ENCODE measurements around the gene FES.
"Not testable (repeated sequence)": the region's sequence is repeated elsewhere in the genome, so short reads cannot be mapped to it uniquely, and the experiment has no call there.

The FES gene

DNA sequence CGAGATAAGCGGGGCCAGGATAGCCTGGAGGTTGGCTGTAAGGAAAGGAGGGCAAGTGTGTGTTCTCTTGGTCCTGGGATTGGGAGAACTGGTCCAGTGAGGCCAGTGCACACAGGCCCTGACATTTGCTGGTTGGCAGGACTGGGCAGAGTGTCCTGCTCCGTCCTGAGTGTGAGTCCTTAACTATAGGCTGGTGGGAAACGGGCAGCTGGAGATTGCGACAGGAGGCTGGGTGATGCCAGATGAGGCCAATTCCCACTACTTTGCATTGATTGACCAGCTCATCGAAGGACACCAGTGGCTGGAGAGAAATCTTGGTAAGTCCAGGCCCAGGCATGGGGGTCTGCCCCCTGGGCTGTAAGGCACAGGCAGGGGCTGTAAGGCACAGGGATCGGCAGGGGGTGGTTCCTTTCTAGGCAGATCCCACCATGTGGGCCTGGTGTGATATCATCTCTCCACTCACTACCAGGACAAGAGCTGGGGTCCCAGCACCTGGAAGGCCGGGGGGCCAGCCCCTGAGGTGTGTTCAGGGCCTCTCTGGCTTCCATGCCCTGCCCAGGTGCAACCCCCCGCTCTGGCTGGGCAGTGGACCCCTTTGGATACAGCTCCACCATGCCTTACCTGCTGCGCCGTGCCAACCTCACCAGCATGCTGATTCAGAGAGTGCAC lies 22.0 kb downstream of the FES start:
- peak overlapping the region; percentile 18; the same call in 1 of the 2 replicates for H3K27ac ChIP-seq
- no peak for TF ChIP-seq CTCF (conservative IDR thresholded peaks at IDR 0.05)

DNA sequence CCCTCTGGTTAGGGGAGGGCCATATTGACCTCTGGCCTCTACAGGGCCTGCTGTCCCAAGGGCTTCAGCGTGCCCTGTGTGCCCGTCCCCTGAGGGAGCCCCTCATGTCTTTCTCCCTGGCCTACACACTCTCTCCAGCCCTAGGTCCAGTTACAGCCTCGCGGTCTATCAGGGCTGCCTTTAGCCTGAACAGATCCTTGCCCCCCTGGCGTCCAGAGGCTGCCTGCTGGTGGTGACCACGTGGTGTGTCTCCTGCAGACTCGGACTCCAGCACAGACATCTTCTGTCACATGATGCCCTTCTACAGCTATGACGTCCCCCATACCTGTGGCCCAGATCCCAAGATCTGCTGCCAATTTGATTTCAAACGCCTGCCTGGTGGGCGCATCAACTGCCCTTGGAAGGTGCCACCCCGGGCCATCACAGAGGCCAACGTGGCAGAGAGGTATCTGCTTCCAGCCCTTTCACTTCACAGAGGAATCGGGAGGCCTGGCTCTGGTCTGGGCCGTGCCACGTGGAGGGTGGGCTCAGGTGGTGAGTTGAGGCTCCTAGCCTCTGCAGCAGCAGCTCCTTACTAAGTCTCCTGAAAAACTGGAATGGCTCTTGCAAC lies 22.9 kb downstream of the FES start:
- peak overlapping the region; percentile 18; the same call in 1 of the 2 replicates for H3K27ac ChIP-seq
- no peak for TF ChIP-seq CTCF (conservative IDR thresholded peaks at IDR 0.05)

DNA sequence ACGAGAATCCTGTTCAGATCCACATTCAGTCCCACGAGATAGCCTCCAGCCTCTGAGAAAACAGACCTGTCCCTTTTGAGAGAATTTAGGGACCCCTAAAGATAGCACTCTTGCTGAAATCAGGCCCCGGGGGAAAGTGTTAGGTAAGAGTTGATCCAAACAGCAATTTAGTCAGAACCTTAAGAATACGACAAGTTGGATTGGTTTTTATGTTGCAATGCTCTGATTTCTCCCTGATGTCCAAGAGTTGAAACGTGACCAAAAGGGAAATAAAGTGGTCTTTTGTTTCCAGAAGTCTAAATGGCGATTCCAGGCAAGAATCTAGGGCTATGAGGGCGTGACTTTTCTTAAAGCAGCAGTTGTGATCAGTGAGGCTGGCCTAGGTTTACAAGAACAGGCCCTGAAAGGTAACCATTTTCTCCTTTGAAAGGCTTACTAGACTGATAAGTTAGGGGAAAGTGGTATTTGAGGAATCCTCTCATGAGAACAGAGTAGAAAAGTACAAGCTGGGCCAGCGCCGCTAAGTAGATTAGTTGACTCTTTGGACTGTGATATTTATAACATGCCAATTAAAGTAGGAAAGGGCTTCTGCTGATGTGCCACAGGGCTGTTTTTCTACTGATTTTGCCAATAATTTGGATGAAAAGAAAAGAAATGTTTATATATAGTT lies 23.7 kb downstream of the FES start:
- TF ChIP-seq CTCF (conservative IDR thresholded peaks at IDR 0.05) = no peak
- H3K27ac ChIP-seq = no peak overlapping the region; the same call in 1 of the 2 replicates

GRCh38 chr15:90909449-90909848 lies 25.1 kb downstream of the FES start:
- not testable (repeated sequence) for H3K27ac ChIP-seq

- TF ChIP-seq CTCF (conservative IDR thresholded peaks at IDR 0.05) = no peak
- no peak overlapping the region for H3K27ac ChIP-seq
Observed at GRCh38 chr15:90909976-90910375, 25.7 kb downstream of the FES start.

GRCh38 chr15:90910441-90911301 lies 26.4 kb downstream of the FES start:
- no peak for TF ChIP-seq CTCF (conservative IDR thresholded peaks at IDR 0.05)
- no peak overlapping the region for H3K27ac ChIP-seq

- TF ChIP-seq CTCF (conservative IDR thresholded peaks at IDR 0.05) = no peak
- H3K27ac ChIP-seq = no peak overlapping the region
Observed at GRCh38 chr15:90911302-90911623, 27.0 kb downstream of the FES start.

All from VCaP (cell line).